ENCODE measurements around the gene CLCA1. TPM values are rescaled to one million over a fixed set of nuclear protein-coding genes. Genes with fewer than 3 reads are reported as not detected.
A peak's percentile ranks its signal among the peaks of the same experiment; 100 is the strongest.

CLCA1 gene
- total RNA-seq, 1 experiment from 2014 or later, result not detected

- DNase-seq (no peak), ATAC-seq (no peak)
- Histone ChIP-seq H3K9ac (ENCODE audit: low read length) (no peak overlapping the region), H3K4me2 (ENCODE audit: low read length) (peak overlapping the region; percentile 79), H4K20me1 (ENCODE audit: low read length) (no peaks in the 10 kb centered on the region), H3F3A (ENCODE audit: low read length, unreplicated experiment) (peaks cover 5% of the 10 kb centered on the region), H3K4me1 (ENCODE audit: insufficient read depth, low read length) (peaks cover 38% of the 10 kb centered on the region), H3K36me3 (ENCODE audit: low read depth, low read length) (no peaks in the 10 kb centered on the region), H3K27ac (ENCODE audit: low read length) (peak overlapping the region; percentile 98), H3K9me3 (ENCODE audit: low read length) (no peaks in the 10 kb centered on the region), H2AFZ (ENCODE audit: low read length) (no peak overlapping the region), H3K27me3 (ENCODE audit: low read length) (no peaks in the 10 kb centered on the region), H3K79me2 (ENCODE audit: low read length) (no peaks in the 10 kb centered on the region), H3K9me2 (replicated peaks; ENCODE audit: low read length) (no peaks in the 10 kb centered on the region), H3K4me3 (ENCODE audit: low read length) (no peak overlapping the region)
- POLR2A ChIA-PET (ENCODE audit: unreplicated experiment), result no interaction called here
- intact Hi-C loops (cut with micrococcal nuclease), result no loop called here
- CTCF ChIA-PET, result interaction anchor here (1.1 kb wide), 1 partner anchor 43 kb away, joined by 3 read pairs; no protein-coding TSS in a partner anchor
- no peak for TF ChIP-seq EZH2 (IDR thresholded peaks at IDR 0.05; ENCODE audit: low read length, unreplicated experiment)
- TF ChIP-seq, protein P1, sequence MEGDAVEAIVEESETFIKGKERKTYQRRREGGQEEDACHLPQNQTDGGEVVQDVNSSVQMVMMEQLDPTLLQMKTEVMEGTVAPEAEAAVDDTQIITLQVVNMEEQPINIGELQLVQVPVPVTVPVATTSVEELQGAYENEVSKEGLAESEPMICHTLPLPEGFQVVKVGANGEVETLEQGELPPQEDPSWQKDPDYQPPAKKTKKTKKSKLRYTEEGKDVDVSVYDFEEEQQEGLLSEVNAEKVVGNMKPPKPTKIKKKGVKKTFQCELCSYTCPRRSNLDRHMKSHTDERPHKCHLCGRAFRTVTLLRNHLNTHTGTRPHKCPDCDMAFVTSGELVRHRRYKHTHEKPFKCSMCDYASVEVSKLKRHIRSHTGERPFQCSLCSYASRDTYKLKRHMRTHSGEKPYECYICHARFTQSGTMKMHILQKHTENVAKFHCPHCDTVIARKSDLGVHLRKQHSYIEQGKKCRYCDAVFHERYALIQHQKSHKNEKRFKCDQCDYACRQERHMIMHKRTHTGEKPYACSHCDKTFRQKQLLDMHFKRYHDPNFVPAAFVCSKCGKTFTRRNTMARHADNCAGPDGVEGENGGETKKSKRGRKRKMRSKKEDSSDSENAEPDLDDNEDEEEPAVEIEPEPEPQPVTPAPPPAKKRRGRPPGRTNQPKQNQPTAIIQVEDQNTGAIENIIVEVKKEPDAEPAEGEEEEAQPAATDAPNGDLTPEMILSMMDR (conservative IDR thresholded peaks at IDR 0.05; ENCODE audit: low read depth, low read length), result no peak
- no peak for TF ChIP-seq EZH2phosphoT487 (IDR thresholded peaks at IDR 0.05; ENCODE audit: borderline replicate concordance, low read length)
- BruUV-seq (replicated peaks), result no TSS peak
These were observed 39.5 kb upstream of the CLCA1 start for GRCh38 chr1:86429122-86429725.

DNA sequence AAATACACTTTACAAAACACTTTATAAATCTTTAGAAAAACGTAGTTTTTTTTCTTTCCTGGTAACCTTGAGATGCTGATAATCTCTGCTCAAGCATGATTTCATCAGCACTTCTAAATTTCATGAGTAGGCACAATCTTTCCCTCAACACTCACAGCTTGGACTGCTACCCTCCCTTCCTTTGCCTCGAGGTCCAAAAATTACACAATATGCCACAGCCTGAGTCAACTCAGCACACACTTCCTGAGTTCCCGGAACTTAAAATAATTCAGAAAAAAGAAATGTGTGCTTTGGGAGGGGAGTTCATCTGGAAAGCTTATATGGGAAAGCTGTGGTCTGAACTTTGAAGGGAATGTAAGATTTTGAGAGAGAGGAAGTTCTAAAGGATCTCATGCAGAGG lies 38.9 kb upstream of the CLCA1 start:
- intact Hi-C loops (cut with micrococcal nuclease), result loop anchor here (1.0 to 2.0 kb wide), 2 partner anchors 8 to 35 kb away; no protein-coding TSS in a partner anchor
- ATAC-seq (peak; percentile 88), DNase-seq (peak; percentile 94)
- CTCF ChIA-PET, result interaction anchor here (0.6 to 1.1 kb wide), 2 partner anchors 10 to 42 kb away, joined by 3 read pairs; no protein-coding TSS in a partner anchor
- peak overlapping the region; percentile 79 for H3K4me2 ChIP-seq (ENCODE audit: low read length)
- peaks cover 5% of the 10 kb centered on the region for H3F3A ChIP-seq (ENCODE audit: low read length, unreplicated experiment)
- peak overlapping the region; percentile 49 for H3K4me3 ChIP-seq (ENCODE audit: low read length)
- H3K79me2 ChIP-seq (ENCODE audit: low read length), result no peaks in the 10 kb centered on the region
- no peaks in the 10 kb centered on the region for H3K9me3 ChIP-seq (ENCODE audit: low read length)
- peaks cover 44% of the 10 kb centered on the region for H3K4me1 ChIP-seq (ENCODE audit: insufficient read depth, low read length)
- no TSS peak for BruUV-seq (replicated peaks)
- H3K36me3 ChIP-seq (ENCODE audit: low read depth, low read length), result no peaks in the 10 kb centered on the region
- peak overlapping the region; percentile 67 for H3K9ac ChIP-seq (ENCODE audit: low read length)
- peak overlapping the region; percentile 98 for H3K27ac ChIP-seq (ENCODE audit: low read length)
- no peaks in the 10 kb centered on the region for H3K9me2 ChIP-seq (replicated peaks; ENCODE audit: low read length)
- POLR2A ChIA-PET (ENCODE audit: unreplicated experiment), result interaction anchor here (0.6 to 0.8 kb wide), 3 partner anchors 9 to 938 kb away, joined by 3 to 5 read pairs (median 4); no protein-coding TSS in a partner anchor
- TF ChIP-seq EZH2 (IDR thresholded peaks at IDR 0.05; ENCODE audit: low read length, unreplicated experiment), result no peak
- TF ChIP-seq EZH2phosphoT487 (IDR thresholded peaks at IDR 0.05; ENCODE audit: borderline replicate concordance, low read length), result no peak
- TF ChIP-seq, protein P1 (conservative IDR thresholded peaks at IDR 0.05; ENCODE audit: low read depth, low read length), result no peak
- no peaks in the 10 kb centered on the region for H3K27me3 ChIP-seq (ENCODE audit: low read length)
- peak overlapping the region; percentile 35 for H2AFZ ChIP-seq (ENCODE audit: low read length)
- H4K20me1 ChIP-seq (ENCODE audit: low read length), result no peaks in the 10 kb centered on the region

DNA sequence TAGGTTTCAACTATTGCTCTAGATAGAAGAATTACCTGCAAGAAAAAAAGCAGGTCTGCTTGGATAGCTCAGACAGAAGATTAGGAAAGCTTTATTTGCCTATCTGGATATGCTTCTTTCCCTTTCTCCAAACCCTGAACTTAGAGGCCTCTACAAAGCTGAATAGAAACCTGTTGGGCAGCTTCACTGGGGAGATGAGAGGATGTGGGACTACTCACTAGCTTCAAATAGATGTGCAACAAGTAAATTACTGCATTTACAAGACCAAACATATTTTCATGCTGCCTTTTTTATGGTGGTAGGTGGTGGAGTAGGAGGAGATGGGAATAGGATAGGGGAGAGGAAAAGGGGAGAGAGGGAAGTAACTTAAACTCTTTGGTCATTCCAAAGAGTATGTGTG lies 38.4 kb upstream of the CLCA1 start:
- peak overlapping the region; percentile 67 for H3K9ac ChIP-seq (ENCODE audit: low read length)
- peaks cover 50% of the 10 kb centered on the region for H3K4me1 ChIP-seq (ENCODE audit: insufficient read depth, low read length)
- H3K27me3 ChIP-seq (ENCODE audit: low read length), result no peaks in the 10 kb centered on the region
- peak overlapping the region; percentile 49 for H3K4me3 ChIP-seq (ENCODE audit: low read length)
- H3K36me3 ChIP-seq (ENCODE audit: low read depth, low read length), result no peaks in the 10 kb centered on the region
- no peaks in the 10 kb centered on the region for H3K9me3 ChIP-seq (ENCODE audit: low read length)
- H4K20me1 ChIP-seq (ENCODE audit: low read length), result no peaks in the 10 kb centered on the region
- intact Hi-C loops (cut with micrococcal nuclease), result loop anchor here (1.0 to 2.0 kb wide), 2 partner anchors 8 to 36 kb away; no protein-coding TSS in a partner anchor
- H2AFZ ChIP-seq (ENCODE audit: low read length), result peak overlapping the region; percentile 35
- ATAC-seq, result peak; percentile 41
- TF ChIP-seq EZH2 (IDR thresholded peaks at IDR 0.05; ENCODE audit: low read length, unreplicated experiment), result no peak
- TF ChIP-seq EZH2phosphoT487 (IDR thresholded peaks at IDR 0.05; ENCODE audit: borderline replicate concordance, low read length), result no peak
- TF ChIP-seq, protein P1 (conservative IDR thresholded peaks at IDR 0.05; ENCODE audit: low read depth, low read length), result no peak
- H3K27ac ChIP-seq (ENCODE audit: low read length), result peak overlapping the region; percentile 98
- ChIA-PET POLR2A (ENCODE audit: unreplicated experiment) (interaction anchor here (0.6 to 0.8 kb wide), 4 partner anchors 10 to 939 kb away, joined by 3 to 10 read pairs (median 4); no protein-coding TSS in a partner anchor), CTCF (interaction anchor here (0.6 to 1.1 kb wide), 2 partner anchors 10 to 42 kb away, joined by 3 read pairs; no protein-coding TSS in a partner anchor)
- no TSS peak for BruUV-seq (replicated peaks)
- no peaks in the 10 kb centered on the region for H3K9me2 ChIP-seq (replicated peaks; ENCODE audit: low read length)
- peak overlapping the region; percentile 79 for H3K4me2 ChIP-seq (ENCODE audit: low read length)
- no peaks in the 10 kb centered on the region for H3K79me2 ChIP-seq (ENCODE audit: low read length)
- peak; percentile 77 for DNase-seq
- peaks cover 5% of the 10 kb centered on the region for H3F3A ChIP-seq (ENCODE audit: low read length, unreplicated experiment)
